ENCODE results near the gene C4orf17. TPM values are rescaled to one million over a fixed set of nuclear protein-coding genes. Genes with fewer than 3 reads are reported as not detected.

The C4orf17 gene
- total RNA-seq, 1 experiment from 2014 or later, result not detected

Other genes with a start within 250 kb of the C4orf17 start
- not detected in 2 replicates for gene ADH1A, start 220.0 kb upstream of the C4orf17 start, total RNA-seq (2014; rRNA removed; shearing (Covaris generic))
- not detected in 2 replicates for gene ADH1B, start 189.6 kb upstream of the C4orf17 start, total RNA-seq (2014; rRNA removed; shearing (Covaris generic))
- gene ADH1C, start 158.3 kb upstream of the C4orf17 start, total RNA-seq (2014; rRNA removed; shearing (Covaris generic)), result 0.05 TPM in 1 of 2 replicates, not detected in the other
- gene ADH7, start 75.7 kb upstream of the C4orf17 start, total RNA-seq (2014; rRNA removed; shearing (Covaris generic)), result not detected in 2 replicates
- 11.3 and 17.0 TPM in 2 replicates for gene TRMT10A, start 53.0 kb downstream of the C4orf17 start, total RNA-seq (2014; rRNA removed; shearing (Covaris generic))
- gene MTTP, start 63.8 kb downstream of the C4orf17 start, total RNA-seq (2014; rRNA removed; shearing (Covaris generic)), result 0.65 TPM in 1 of 2 replicates, not detected in the other
- 0.29 TPM in 1 of 2 replicates, not detected in the other for gene C4orf54, start 146.8 kb downstream of the C4orf17 start, total RNA-seq (2014; rRNA removed; shearing (Covaris generic))